ACC112 (cell line): Measurements from ENCODE around the gene COMMD7.
A peak's percentile ranks its signal among the peaks of the same experiment; 100 is the strongest.

Experiments
- H2AFZ ChIP-seq: fragments of 200-600 bp; sonication (generic); one replicate; pipeline ENCODE4 v1.6.0; 2017; ENCODE audit warnings: antibody characterized with exemption, low read length; ENCODE audit not compliant: unreplicated experiment
- H3K27ac ChIP-seq: fragments of 200-600 bp; sonication (generic); 2 replicates; pipeline ENCODE4 v1.5.1; 2014; ENCODE audit warnings: low read depth, mild to moderate bottlenecking, antibody characterized with exemption, low read length, moderate library complexity
- H3K27me3 ChIP-seq: fragments of 200-600 bp; sonication (generic); 2 replicates; pipeline ENCODE4 v1.6.1; 2014; ENCODE audit warnings: mild to moderate bottlenecking, antibody characterized with exemption, low read length, moderate library complexity, mixed read lengths; ENCODE audit not compliant: insufficient read depth
- H3K36me3 ChIP-seq: fragments of 200-600 bp; sonication (generic); 2 replicates; pipeline ENCODE4 v1.6.1; 2016; ENCODE audit warnings: mild to moderate bottlenecking, antibody characterized with exemption, low read length, moderate library complexity, mixed read lengths; ENCODE audit not compliant: insufficient read depth
- H3K4me1 ChIP-seq: fragments of 200-600 bp; sonication (generic); one replicate; pipeline ENCODE4 v1.6.1; 2016; ENCODE audit warnings: low read length, mixed read lengths; ENCODE audit not compliant: insufficient read depth, unreplicated experiment, control insufficient read depth
- H3K4me3 ChIP-seq: fragments of 200-600 bp; sonication (generic); 2 replicates; pipeline ENCODE4 v1.5.1; 2014; ENCODE audit warnings: mild to moderate bottlenecking, low read depth, low read length
- H3K79me2 ChIP-seq: fragments of 200-600 bp; sonication (generic); one replicate; pipeline ENCODE4 v1.6.0; 2016; ENCODE audit warnings: low read length; ENCODE audit not compliant: control insufficient read depth, unreplicated experiment, insufficient read depth

The COMMD7 gene

DNA sequence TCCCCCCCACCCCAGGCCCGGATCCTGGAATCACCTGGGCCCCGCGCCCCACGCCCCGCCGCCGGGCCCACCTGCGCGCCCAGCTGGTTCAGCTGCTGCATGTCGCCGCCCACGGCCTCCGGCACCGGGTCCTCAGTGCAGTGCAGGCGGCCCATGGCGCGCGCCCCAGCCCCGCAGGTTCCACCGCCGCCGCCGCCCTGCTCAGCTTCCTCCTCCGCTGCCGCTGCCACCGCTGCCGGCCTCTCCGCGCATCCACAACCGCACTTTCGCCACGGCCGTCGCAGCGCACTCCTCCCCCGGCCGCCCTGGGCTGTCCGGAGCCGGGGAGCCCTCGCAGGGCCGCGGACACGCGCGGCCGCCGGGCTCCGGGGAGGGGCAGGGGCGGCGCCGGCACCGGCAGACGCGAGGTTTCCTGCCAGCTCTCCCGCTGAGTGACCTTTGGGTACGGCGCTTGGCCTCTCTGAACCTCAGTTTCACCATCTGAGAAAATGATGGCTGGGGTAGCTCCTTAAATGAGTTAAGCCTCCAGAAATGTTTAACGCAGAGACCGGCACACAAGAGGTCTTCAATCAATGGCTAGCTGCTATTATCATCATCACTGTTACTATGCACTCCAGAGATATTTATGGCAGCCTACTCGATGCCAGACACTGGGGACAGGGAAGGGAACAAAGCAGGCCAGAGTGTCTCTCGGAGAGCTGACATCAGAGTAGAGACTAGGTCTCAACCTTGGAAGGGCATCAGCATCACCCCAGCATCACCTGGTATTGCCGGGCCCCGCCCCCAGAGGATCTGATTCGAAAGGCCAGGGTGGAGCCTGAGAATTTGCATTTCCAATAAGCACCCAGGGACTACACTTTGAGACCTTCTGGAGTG is at the start of gene COMMD7:
Gene COMMD7, minus strand, starts transcription at position 231 of the 876 bp plus-strand sequence. Its CDS starts 76 bp downstream, at position 155.
- Histone ChIP-seq H3K4me1 (peaks cover 16% of the 10 kb centered on the region), H3K36me3 (no peaks in the 10 kb centered on the region), H3K79me2 (peaks cover 16% of the 10 kb centered on the region), H3K27me3 (no peaks in the 10 kb centered on the region), H3K27ac (no peak within 1 kb of the TSS), H2AFZ (peak within 1 kb of the TSS; percentile 87), H3K4me3 (peak within 1 kb of the TSS; percentile 93)

GRCh38 chr20:32792731-32793458 is 49.6 kb upstream of the COMMD7 start:
- no peak overlapping the region for H3K27ac ChIP-seq
- H3K36me3 ChIP-seq = no peaks in the 10 kb centered on the region

DNA sequence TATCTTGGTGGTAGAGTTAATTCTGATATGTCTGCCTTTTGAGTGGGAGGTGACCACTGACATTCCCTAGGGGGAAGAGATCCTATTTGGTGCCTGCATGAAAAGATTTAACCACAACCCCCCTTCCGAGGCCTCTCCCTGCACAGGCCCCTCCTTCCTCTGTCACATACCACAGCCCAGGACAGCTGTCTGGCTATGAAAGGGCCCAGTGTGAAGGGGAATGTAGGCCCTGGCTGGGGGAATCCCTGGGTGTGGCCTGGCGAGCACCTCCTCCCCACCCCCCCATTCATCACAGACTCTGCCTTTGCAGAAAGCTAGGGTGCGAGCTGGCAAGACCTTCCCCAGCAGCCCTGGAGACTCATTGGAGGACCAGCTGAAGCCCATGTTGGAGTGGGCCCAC is 49.0 kb upstream of the COMMD7 start:
- H3K27me3 ChIP-seq = no peaks in the 10 kb centered on the region
- no peak overlapping the region for H2AFZ ChIP-seq
- H3K79me2 ChIP-seq = no peaks in the 10 kb centered on the region
- H3K4me1 ChIP-seq = no peaks in the 10 kb centered on the region
- no peaks in the 10 kb centered on the region for H3K36me3 ChIP-seq
- no peak overlapping the region for H3K27ac ChIP-seq
- H3K4me3 ChIP-seq = no peak overlapping the region

More at GRCh38 chr20:32792731-32793458, 49.6 kb upstream of the COMMD7 start:
- Histone ChIP-seq H3K27me3 (no peaks in the 10 kb centered on the region), H2AFZ (no peak overlapping the region), H3K4me1 (no peaks in the 10 kb centered on the region), H3K4me3 (no peak overlapping the region), H3K79me2 (no peaks in the 10 kb centered on the region)

DNA sequence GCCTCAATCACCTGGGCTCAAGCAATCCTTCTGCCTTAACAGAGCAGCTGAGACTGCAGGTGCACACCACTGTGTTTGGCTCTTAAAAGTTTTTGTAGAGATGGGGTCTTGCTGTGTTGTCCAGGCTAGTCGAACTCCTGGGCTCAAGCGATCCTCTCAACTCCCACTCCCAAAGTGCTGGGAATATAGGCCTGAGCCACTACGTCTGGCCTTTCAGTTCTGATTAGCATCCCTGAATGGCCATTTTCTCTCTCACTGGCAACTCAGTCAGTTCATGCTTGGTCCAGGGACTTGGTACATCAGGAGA is 47.4 kb upstream of the COMMD7 start:
- Histone ChIP-seq H3K4me1 (no peaks in the 10 kb centered on the region), H3K36me3 (no peaks in the 10 kb centered on the region)

DNA sequence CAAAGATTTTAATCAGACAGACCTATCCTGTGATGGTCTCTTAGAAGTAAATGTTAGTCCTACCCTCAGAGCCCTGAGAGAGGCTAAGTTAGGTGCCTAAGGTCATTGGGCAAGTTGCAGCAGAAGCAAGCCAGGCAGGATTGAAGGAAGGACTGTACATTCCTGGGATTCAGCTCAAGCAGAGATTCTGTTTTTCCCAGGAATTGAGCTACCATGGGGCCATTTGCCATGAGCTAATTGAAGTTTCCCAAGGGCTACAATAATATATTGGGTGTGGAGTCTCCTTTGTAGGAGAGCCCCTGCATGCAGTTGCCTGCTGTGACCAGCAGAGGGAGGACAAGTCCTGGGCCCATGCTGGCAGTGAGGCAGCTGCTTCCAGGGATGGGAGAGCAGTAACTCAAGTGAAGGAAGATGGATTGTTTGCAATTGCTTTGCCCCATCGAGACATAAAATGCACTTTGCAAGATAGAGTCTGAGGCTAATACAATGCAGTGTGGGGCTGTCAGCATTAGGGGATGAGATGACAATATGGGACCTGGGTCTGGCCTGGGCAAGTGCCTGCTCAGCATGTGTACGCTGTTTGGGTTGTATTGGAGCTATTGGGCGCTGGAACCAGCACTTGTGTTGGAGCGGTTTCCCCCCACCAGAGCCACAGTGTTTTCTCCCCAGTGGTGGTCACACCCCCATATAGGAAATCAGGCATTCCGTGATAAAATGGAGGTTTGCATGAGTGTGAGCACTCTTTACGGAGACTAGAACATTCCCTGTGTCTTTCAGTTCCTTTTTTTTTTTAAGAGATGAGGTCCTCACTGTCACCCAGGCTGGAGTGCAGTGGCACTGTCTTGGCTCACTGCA is 46.9 kb upstream of the COMMD7 start:
- no peaks in the 10 kb centered on the region for H3K79me2 ChIP-seq
- no peak overlapping the region for H2AFZ ChIP-seq
- H3K4me3 ChIP-seq = no peak overlapping the region
- H3K4me1 ChIP-seq = no peaks in the 10 kb centered on the region
- H3K27ac ChIP-seq = no peak overlapping the region
- no peaks in the 10 kb centered on the region for H3K36me3 ChIP-seq
- H3K27me3 ChIP-seq = no peaks in the 10 kb centered on the region

More for the DNA sequence above, 47.4 kb upstream of the COMMD7 start:
- no peaks in the 10 kb centered on the region for H3K79me2 ChIP-seq
- H3K27ac ChIP-seq = no peak overlapping the region
- H2AFZ ChIP-seq = no peak overlapping the region
- no peaks in the 10 kb centered on the region for H3K27me3 ChIP-seq
- no peak overlapping the region for H3K4me3 ChIP-seq

DNA sequence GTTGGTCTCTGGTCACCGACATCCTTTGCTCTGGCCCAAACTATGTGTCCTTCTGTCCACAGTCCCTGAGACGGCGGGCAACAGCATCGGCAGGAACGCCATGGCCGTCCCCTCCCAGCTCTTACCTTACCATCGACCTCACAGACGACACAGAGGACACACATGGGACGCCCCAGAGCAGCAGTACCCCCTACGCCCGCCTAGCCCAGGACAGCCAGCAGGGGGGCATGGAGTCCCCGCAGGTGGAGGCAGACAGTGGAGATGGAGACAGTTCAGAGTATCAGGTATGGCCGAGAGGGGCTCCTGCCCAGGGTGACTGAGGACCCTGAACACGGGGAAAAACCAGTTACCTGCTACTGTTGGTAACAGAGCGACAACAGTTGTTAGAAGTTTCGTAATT is 43.9 kb upstream of the COMMD7 start:
- Histone ChIP-seq H3K79me2 (no peaks in the 10 kb centered on the region), H3K27ac (no peak overlapping the region), H3K36me3 (no peaks in the 10 kb centered on the region)

GRCh38 chr20:32786059-32786760 is 42.9 kb upstream of the COMMD7 start:
- Histone ChIP-seq H3K36me3 (no peaks in the 10 kb centered on the region), H2AFZ (no peak overlapping the region), H3K4me3 (no peak overlapping the region), H3K27me3 (no peaks in the 10 kb centered on the region), H3K4me1 (no peaks in the 10 kb centered on the region), H3K79me2 (no peaks in the 10 kb centered on the region), H3K27ac (no peak overlapping the region)

More for the DNA sequence above, 43.9 kb upstream of the COMMD7 start:
- no peaks in the 10 kb centered on the region for H3K4me1 ChIP-seq
- H2AFZ ChIP-seq = no peak overlapping the region
- H3K4me3 ChIP-seq = no peak overlapping the region
- H3K27me3 ChIP-seq = no peaks in the 10 kb centered on the region

GRCh38 chr20:32784369-32785080 is 41.3 kb upstream of the COMMD7 start:
- no peaks in the 10 kb centered on the region for H3K36me3 ChIP-seq

GRCh38 chr20:32780749-32781655 is 37.7 kb upstream of the COMMD7 start:
- Histone ChIP-seq H3K27ac (no peak overlapping the region), H3K4me1 (no peaks in the 10 kb centered on the region), H3K4me3 (no peak overlapping the region), H3K79me2 (no peaks in the 10 kb centered on the region), H3K36me3 (no peaks in the 10 kb centered on the region), H2AFZ (no peak overlapping the region), H3K27me3 (no peaks in the 10 kb centered on the region)

More at GRCh38 chr20:32784369-32785080, 41.3 kb upstream of the COMMD7 start:
- Histone ChIP-seq H3K4me1 (no peaks in the 10 kb centered on the region), H2AFZ (no peak overlapping the region), H3K79me2 (no peaks in the 10 kb centered on the region), H3K27me3 (no peaks in the 10 kb centered on the region), H3K27ac (no peak overlapping the region), H3K4me3 (no peak overlapping the region)
